HepG2 (cell line): Measurements from ENCODE around the gene HNRNPUL1. TPM values are rescaled to one million over a fixed set of nuclear protein-coding genes. Genes with fewer than 3 reads are reported as not detected.

Experiments
- ATAC-seq: fragments of 200-7000 bp; cut with Tn5 transposase; 3 replicates; pipeline ENCODE4 v1.9.1; 2020; ENCODE audit warnings: mild to moderate bottlenecking, moderate library complexity
- BruUV-seq: library from RNA; stranded (reverse); fragments of 400-500 nt; replicated peaks from 2 replicates; lab custom pipeline; 2021; lab: Mats Ljungman, UMichigan
- CTCF ChIA-PET: fragments of 300-600 bp; formaldehyde crosslinking; extraction: SDS; loops from one replicate; lab custom pipeline; 2021; ENCODE audit warnings: low total read pairs, inconsistent platforms, low intra/inter-chr PET ratio; lab: Yijun Ruan, JAX
- POLR2A ChIA-PET: fragments of 350-600 bp; sonication (Branson Sonifier 250); formaldehyde crosslinking; loops from one replicate; lab custom pipeline; 2020; ENCODE audit warnings: antibody characterized with exemption, inconsistent platforms; lab: Yijun Ruan, JAX
- DNase-seq: peaks from one replicate; pipeline ENCODE4 v3.0.0-alpha.2; 2015; ENCODE audit warnings: low spot score
- FAIRE-seq: peaks from 3 replicates; lab custom pipeline; 2011; peaks lifted over from hg19 to GRCh38; lab: Jason Lieb, UNC
- H2AFZ ChIP-seq: one replicate; pipeline ENCODE4 v1.6.1; 2011; ENCODE audit warnings: low read length, inconsistent platforms
- H3K27ac ChIP-seq: fragments of 300-600 bp; 3 replicates; pipeline ENCODE4 v1.8.0; 2011; ENCODE audit warnings: mixed run types, mild to moderate bottlenecking, mixed read lengths, low read length, inconsistent platforms; ENCODE audit not compliant: insufficient read depth; ENCODE audit errors: extremely low read length
- H3K27me3 ChIP-seq, 2 experiments: fragments of 200-600 bp in 1 of 2; 2 replicates in 1 of 2; 3 replicates in 1 of 2; pipeline versions ENCODE4 v1.6.0 to v1.8.0; 2011; ENCODE audit warnings: low read length in 2 of 2, mild to moderate bottlenecking in 2 of 2, moderate library complexity in 2 of 2, inconsistent platforms in 1 of 2; ENCODE audit not compliant: insufficient read depth in 2 of 2, control insufficient read depth in 1 of 2
- H3K36me3 ChIP-seq, 2 experiments: fragments of 200-600 bp in 1 of 2; replicated peaks in 1 of 2; 2 replicates in 1 of 2; 3 replicates in 1 of 2; pipeline versions ENCODE4 v1.5.1 to v1.8.0; 2011; ENCODE audit warnings: low read length in 2 of 2, inconsistent platforms in 1 of 2; ENCODE audit not compliant: insufficient read depth in 2 of 2, control insufficient read depth in 1 of 2
- H3K4me1 ChIP-seq: 2 replicates; pipeline ENCODE4 v1.5.1; 2012; ENCODE audit warnings: low read length, inconsistent platforms; ENCODE audit not compliant: insufficient read depth
- H3K4me2 ChIP-seq: 2 replicates; pipeline ENCODE4 v1.6.0; 2011; ENCODE audit warnings: low read depth, low read length, inconsistent platforms
- H3K4me3 ChIP-seq, 3 experiments: fragments of 200-600 bp in 1 of 3; sonication (generic), shearing (Covaris generic) in 1 of 3; replicated peaks in 1 of 3; 2 replicates each; pipeline ENCODE4 v1.5.1; 2011 to 2016; ENCODE audit warnings: low read length in 3 of 3, inconsistent platforms in 2 of 3, low read depth in 2 of 3, mild to moderate bottlenecking in 2 of 3, control low read depth in 1 of 3, mixed read lengths in 1 of 3; ENCODE audit not compliant: insufficient read depth in 1 of 3
- H3K79me2 ChIP-seq: one replicate; pipeline ENCODE4 v1.6.1; 2011; ENCODE audit warnings: low read length, inconsistent platforms; ENCODE audit not compliant: insufficient read depth
- H3K9ac ChIP-seq: 2 replicates; pipeline ENCODE4 v1.6.0; 2011; ENCODE audit warnings: mild to moderate bottlenecking, low read depth, low read length, inconsistent platforms; ENCODE audit not compliant: insufficient read depth
- H3K9me3 ChIP-seq: 2 replicates; pipeline ENCODE4 v1.5.1; 2012; ENCODE audit warnings: mild to moderate bottlenecking, low read length
- H4K20me1 ChIP-seq: 2 replicates; pipeline ENCODE4 v1.6.0; 2011; ENCODE audit warnings: inconsistent platforms, mild to moderate bottlenecking, low read length, moderate library complexity; ENCODE audit not compliant: insufficient read depth
- KMT2A ChIP-seq: sonication (generic); formaldehyde crosslinking; IDR thresholded peaks from 2 replicates; pipeline ENCODE4 v1.4.0; 2020; ENCODE audit warnings: missing genetic modification reagents
- LBX2 ChIP-seq: sonication (generic); formaldehyde crosslinking; IDR thresholded peaks from 2 replicates; pipeline ENCODE4 v1.5.0; 2020; ENCODE audit warnings: missing genetic modification reagents, mild to moderate bottlenecking, borderline replicate concordance
- XRCC5 ChIP-seq: fragments of 200-400 bp; formaldehyde crosslinking; optimal IDR thresholded peaks from 2 replicates; pipeline ENCODE3; 2017; ENCODE audit warnings: mild to moderate bottlenecking, low read length
- ZFP91 ChIP-seq: sonication (generic); formaldehyde crosslinking; IDR thresholded peaks from 2 replicates; pipeline ENCODE4 v1.9.0; 2022; ENCODE audit warnings: missing genetic modification reagents, mild to moderate bottlenecking, borderline replicate concordance
- ZNF235 ChIP-seq: sonication (generic); formaldehyde crosslinking; IDR thresholded peaks from 2 replicates; pipeline ENCODE4 v1.8.1; 2023; ENCODE audit warnings: mild to moderate bottlenecking, missing genetic modification reagents, borderline replicate concordance
- ZNF251 ChIP-seq: sonication (generic); formaldehyde crosslinking; IDR thresholded peaks from 2 replicates; pipeline ENCODE4 v1.9.0; 2021; ENCODE audit warnings: mild to moderate bottlenecking, missing genetic modification reagents
- ZNF407 ChIP-seq: sonication (generic); formaldehyde crosslinking; IDR thresholded peaks from one replicate; pipeline ENCODE4 v1.5.1; 2020; ENCODE audit warnings: mild to moderate bottlenecking, missing genetic modification reagents; ENCODE audit errors: not compliant biosample characterization
- ZSCAN9 ChIP-seq: IDR thresholded peaks from 2 replicates; pipeline ENCODE4 v1.6.1; 2016; ENCODE audit warnings: borderline replicate concordance
- WGBS: methylation state at CpG from one replicate; pipeline ENCODE4 v1.1.6; 2017; ENCODE audit warnings: low lambda C conversion rate; 5-methylcytosine and 5-hydroxymethylcytosine counted together
- in situ Hi-C: cut with HindIII; loops from 2 replicates; pipeline ENCODE4 v1.10.0; 2017; ENCODE audit warnings: low pct_unique_long_range_greater_than_20kb; ENCODE audit not compliant: extremely low pct_ligation_motif_present
- intact Hi-C: fragments of 100-400 bp; cut with micrococcal nuclease; formaldehyde crosslinking; loops from one replicate; pipeline ENCODE4 v1.10.0; 2022; ENCODE audit not compliant: unreplicated experiment
- polyA plus RNA-seq, 8 experiments: library from polyadenylated mRNA; depleted of rRNA in 3 of 8; stranded (reverse) in 7 of 8; unstranded in 1 of 8; fragments of >200 nt; fragmentation: Illumina TruSeq in 4 of 8; extraction: Trizol in 4 of 8; gene quantifications; 2 replicates each; pipeline versions ENCODE4 v1.2.1 to v1.2.3, GENCODE V29; 2011 to 2016; ENCODE audit warnings: low read depth in 4 of 8, missing spikeins in 1 of 8, mixed read lengths in 1 of 8; ENCODE audit not compliant: insufficient read depth in 1 of 8
- total RNA-seq, 5 experiments: library from RNA; depleted of rRNA; stranded (reverse); fragments of >200 nt; fragmentation: Illumina TruSeq; extraction: Trizol; gene quantifications; 2 replicates each; pipeline ENCODE4 v1.2.3, GENCODE V29; 2016; ENCODE audit warnings: low read depth in 1 of 5
- TF ChIP-seq, protein P1 (sequence below): sonication (generic); formaldehyde crosslinking; IDR thresholded peaks from 2 replicates; pipeline ENCODE4 v1.4.0; 2020; ENCODE audit warnings: mild to moderate bottlenecking, missing genetic modification reagents
- TF ChIP-seq, protein P2 (sequence below): sonication (generic); formaldehyde crosslinking; IDR thresholded peaks from 2 replicates; pipeline ENCODE4 v1.4.0; 2020; ENCODE audit warnings: missing genetic modification reagents

HNRNPUL1 gene
- total and polyA plus RNA-seq, 2 of the 13 experiments (the other 11 are each of a cell fraction or from before 2014, with no cell fraction given) = 30.9 to 81.7 TPM

DNA sequence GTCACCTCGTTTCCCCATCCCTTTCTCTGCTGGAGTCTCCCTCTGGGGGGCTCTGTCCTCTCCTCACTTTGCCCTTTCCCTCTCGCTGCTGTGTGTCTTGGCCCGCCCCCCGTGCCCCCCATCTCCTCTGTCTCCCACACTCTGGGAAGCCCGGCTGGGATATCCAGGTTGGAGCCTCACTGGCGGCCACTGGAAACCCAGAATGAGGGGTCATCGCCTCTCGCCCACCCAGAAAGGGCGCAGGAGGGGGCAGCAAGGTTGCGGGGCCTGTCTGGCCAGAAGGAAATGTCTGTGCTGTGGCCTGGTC, 61.4 kb downstream of the HNRNPUL1 start:
- DNase-seq (no peak), ATAC-seq (no peak), FAIRE-seq (no peak)
- Histone ChIP-seq H3K4me1 (peaks cover 69% of the 10 kb centered on the region), H3K27ac (peak overlapping the region; percentile 58), H3K27me3 (no peaks in the 10 kb centered on the region), H3K9ac (peak overlapping the region; percentile 61), H4K20me1 (no peaks in the 10 kb centered on the region), H3K36me3 (peaks cover 10 to 24% of the 10 kb centered on the region in 2 experiments; a peak in 4 of 5 replicates), H3K9me3 (no peaks in the 10 kb centered on the region), H3K79me2 (peaks cover 2% of the 10 kb centered on the region), H2AFZ (no peak overlapping the region), H3K4me2 (peak overlapping the region; percentile 77), H3K4me3 (peak overlapping the region; percentile 52 to 69 (median 61))
- no TSS peak for BruUV-seq
- 8% methylated on average over 7 of the region's 10 CpGs for WGBS
- ChIA-PET CTCF (no interaction called here), POLR2A (interaction anchor here (0.7 to 6.2 kb wide), 5 partner anchors 16 to 119 kb away, joined by 3 to 73 read pairs (median 21); partner anchors contain the start of genes B9D2, CCDC97, HNRNPUL1 and TGFB1)
- intact Hi-C loops = loop anchor here (2.0 kb wide), 1 partner anchor 27 kb away; the partner anchor contains the start of gene TGFB1
- in situ Hi-C loops = no loop called here
- TF ChIP-seq LBX2 (CRISPR knock-in tag) (0 out of 2 replicates have a peak, but pooled peaks have one; percentile 15), ZNF251 (CRISPR knock-in tag) (no peak), ZNF235 (CRISPR knock-in tag) (0 out of 2 replicates have a peak, but pooled peaks have one; percentile 41), KMT2A (CRISPR knock-in tag) (peak; percentile 20; the same call in 1 of the 2 replicates), ZFP91 (CRISPR knock-in tag) (0 out of 2 replicates have a peak, but pooled peaks have one; percentile 4), ZNF407 (CRISPR knock-in tag) (peak; percentile 28), ZSCAN9 (CRISPR knock-in tag) (0 out of 2 replicates have a peak, but pooled peaks have one; percentile 18), XRCC5 (no peak)
- TF ChIP-seq, protein P1, sequence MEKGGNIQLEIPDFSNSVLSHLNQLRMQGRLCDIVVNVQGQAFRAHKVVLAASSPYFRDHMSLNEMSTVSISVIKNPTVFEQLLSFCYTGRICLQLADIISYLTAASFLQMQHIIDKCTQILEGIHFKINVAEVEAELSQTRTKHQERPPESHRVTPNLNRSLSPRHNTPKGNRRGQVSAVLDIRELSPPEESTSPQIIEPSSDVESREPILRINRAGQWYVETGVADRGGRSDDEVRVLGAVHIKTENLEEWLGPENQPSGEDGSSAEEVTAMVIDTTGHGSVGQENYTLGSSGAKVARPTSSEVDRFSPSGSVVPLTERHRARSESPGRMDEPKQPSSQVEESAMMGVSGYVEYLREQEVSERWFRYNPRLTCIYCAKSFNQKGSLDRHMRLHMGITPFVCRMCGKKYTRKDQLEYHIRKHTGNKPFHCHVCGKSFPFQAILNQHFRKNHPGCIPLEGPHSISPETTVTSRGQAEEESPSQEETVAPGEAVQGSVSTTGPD (CRISPR knock-in tag) = 0 out of 2 replicates have a peak, but pooled peaks have one; percentile 14
- TF ChIP-seq, protein P2, sequence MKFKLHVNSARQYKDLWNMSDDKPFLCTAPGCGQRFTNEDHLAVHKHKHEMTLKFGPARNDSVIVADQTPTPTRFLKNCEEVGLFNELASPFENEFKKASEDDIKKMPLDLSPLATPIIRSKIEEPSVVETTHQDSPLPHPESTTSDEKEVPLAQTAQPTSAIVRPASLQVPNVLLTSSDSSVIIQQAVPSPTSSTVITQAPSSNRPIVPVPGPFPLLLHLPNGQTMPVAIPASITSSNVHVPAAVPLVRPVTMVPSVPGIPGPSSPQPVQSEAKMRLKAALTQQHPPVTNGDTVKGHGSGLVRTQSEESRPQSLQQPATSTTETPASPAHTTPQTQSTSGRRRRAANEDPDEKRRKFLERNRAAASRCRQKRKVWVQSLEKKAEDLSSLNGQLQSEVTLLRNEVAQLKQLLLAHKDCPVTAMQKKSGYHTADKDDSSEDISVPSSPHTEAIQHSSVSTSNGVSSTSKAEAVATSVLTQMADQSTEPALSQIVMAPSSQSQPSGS (CRISPR knock-in tag) = no peak
